HFFc6 (cell line): ENCODE results near the gene SPEF2. TPM values are rescaled to one million over a fixed set of nuclear protein-coding genes. Genes with fewer than 3 reads are reported as not detected.
A peak's percentile ranks its signal among the peaks of the same experiment; 100 is the strongest.

Experiments used
- DNase-seq: peaks from one replicate; pipeline ENCODE4 v3.0.0-alpha.2; 2018
- H3K27ac Mint-ChIP-seq: 2 replicates; pipeline ENCODE4 v1.8.0; 2020; ENCODE audit warnings: mild to moderate bottlenecking, mixed read lengths
- H3K27me3 Mint-ChIP-seq: 2 replicates; pipeline ENCODE4 v1.8.0; 2021; ENCODE audit warnings: mild to moderate bottlenecking, moderate library complexity, mixed read lengths; ENCODE audit not compliant: insufficient read depth
- H3K36me3 Mint-ChIP-seq: 2 replicates; pipeline ENCODE4 v1.8.0; 2021; ENCODE audit warnings: low read depth, mixed read lengths
- H3K4me1 Mint-ChIP-seq: 2 replicates; pipeline ENCODE4 v1.8.0; 2020; ENCODE audit warnings: low read depth, mixed read lengths
- H3K4me3 Mint-ChIP-seq: 2 replicates; pipeline ENCODE4 v1.8.0; 2020; ENCODE audit warnings: mild to moderate bottlenecking, moderate library complexity, mixed read lengths
- H3K9me3 Mint-ChIP-seq: 2 replicates; pipeline ENCODE4 v1.8.0; 2020; ENCODE audit warnings: mild to moderate bottlenecking, mixed read lengths
- total RNA-seq, 6 experiments: library from RNA; stranded (reverse); fragmentation: NEBNext Ultra II Directional; extraction: Animal tissue kit (Norgen Biotek cat#: 25700); gene quantifications; 2 replicates in 1 of 6; 3 replicates in 5 of 6; pipeline ENCODE4 v1.2.3, GENCODE V29; 2021
- TF ChIP-seq, protein P1 (sequence below): fragments of 200-600 bp; sonication (generic); IDR thresholded peaks from 2 replicates; pipeline ENCODE4 v1.5.0; 2021; ENCODE audit warnings: antibody characterized with exemption, mild to moderate bottlenecking

SPEF2 gene
- total RNA-seq, 6 experiments from 2014 or later: 1.5 to 4.0 (median 2.3) TPM

GRCh38 chr5:35863159-35863558 is 245.5 kb downstream of the SPEF2 start:
- peaks cover 51% of the 10 kb centered on the region for H3K4me1 Mint-ChIP-seq
- H3K27me3 Mint-ChIP-seq: peaks cover 2% of the 10 kb centered on the region; the same call in 1 of the 2 replicates
- H3K9me3 Mint-ChIP-seq: no peaks in the 10 kb centered on the region; the same call in 1 of the 2 replicates
- TF ChIP-seq, protein P1, sequence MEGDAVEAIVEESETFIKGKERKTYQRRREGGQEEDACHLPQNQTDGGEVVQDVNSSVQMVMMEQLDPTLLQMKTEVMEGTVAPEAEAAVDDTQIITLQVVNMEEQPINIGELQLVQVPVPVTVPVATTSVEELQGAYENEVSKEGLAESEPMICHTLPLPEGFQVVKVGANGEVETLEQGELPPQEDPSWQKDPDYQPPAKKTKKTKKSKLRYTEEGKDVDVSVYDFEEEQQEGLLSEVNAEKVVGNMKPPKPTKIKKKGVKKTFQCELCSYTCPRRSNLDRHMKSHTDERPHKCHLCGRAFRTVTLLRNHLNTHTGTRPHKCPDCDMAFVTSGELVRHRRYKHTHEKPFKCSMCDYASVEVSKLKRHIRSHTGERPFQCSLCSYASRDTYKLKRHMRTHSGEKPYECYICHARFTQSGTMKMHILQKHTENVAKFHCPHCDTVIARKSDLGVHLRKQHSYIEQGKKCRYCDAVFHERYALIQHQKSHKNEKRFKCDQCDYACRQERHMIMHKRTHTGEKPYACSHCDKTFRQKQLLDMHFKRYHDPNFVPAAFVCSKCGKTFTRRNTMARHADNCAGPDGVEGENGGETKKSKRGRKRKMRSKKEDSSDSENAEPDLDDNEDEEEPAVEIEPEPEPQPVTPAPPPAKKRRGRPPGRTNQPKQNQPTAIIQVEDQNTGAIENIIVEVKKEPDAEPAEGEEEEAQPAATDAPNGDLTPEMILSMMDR: no peak
- H3K27ac Mint-ChIP-seq: 0 out of 2 replicates have a peak overlapping the region, but pooled peaks have one; percentile 40
- DNase-seq: no peak
- peaks cover 71% of the 10 kb centered on the region for H3K36me3 Mint-ChIP-seq
- H3K4me3 Mint-ChIP-seq: no peak overlapping the region

Other genes with a start within 250 kb of the SPEF2 start
- 10 to 100 TPM; 37.2 to 63.2 (median 45.2) TPM for gene IL7R, start 239.0 kb downstream of the SPEF2 start, total RNA-seq